Neural progenitor cell (in vitro differentiated cells): ENCODE results near the gene RASL10A. TPM values are rescaled to one million over a fixed set of nuclear protein-coding genes. Genes with fewer than 3 reads are reported as not detected.

Experiments used
- DNase-seq: peaks from one replicate; pipeline ENCODE4 v3.0.0-alpha.2; 2016; ENCODE audit warnings: low spot score
- H2AFZ ChIP-seq: fragments of 200-600 bp; sonication (generic); replicated peaks from 2 replicates; pipeline ENCODE4 v1.6.1; 2016; ENCODE audit warnings: antibody characterized with exemption
- H3F3A ChIP-seq: fragments of 200-600 bp; sonication (generic); 2 replicates; pipeline ENCODE4 v1.6.1; 2016; ENCODE audit warnings: antibody characterized with exemption, low read depth
- H3K27ac ChIP-seq: fragments of 200-600 bp; sonication (generic); 2 replicates; pipeline ENCODE4 v1.5.1; 2016; ENCODE audit warnings: mild to moderate bottlenecking
- H3K27me3 ChIP-seq: fragments of 200-600 bp; sonication (generic); 2 replicates; pipeline ENCODE4 v1.6.1; 2016; ENCODE audit warnings: mild to moderate bottlenecking, moderate library complexity
- H3K36me3 ChIP-seq: fragments of 200-600 bp; sonication (generic); 2 replicates; pipeline ENCODE4 v1.5.1; 2016
- H3K4me1 ChIP-seq: fragments of 200-600 bp; sonication (generic); 2 replicates; pipeline ENCODE4 v1.6.1; 2016; ENCODE audit warnings: mixed run types
- H3K4me2 ChIP-seq: fragments of 200-600 bp; sonication (generic); 2 replicates; pipeline ENCODE4 v1.6.1; 2016
- H3K4me3 ChIP-seq: fragments of 200-600 bp; sonication (generic); 2 replicates; pipeline ENCODE4 v1.5.1; 2016
- H3K79me2 ChIP-seq: fragments of 200-600 bp; sonication (generic); 2 replicates; pipeline ENCODE4 v1.6.1; 2016; ENCODE audit warnings: low read depth
- H3K9ac ChIP-seq: fragments of 200-600 bp; sonication (generic); 2 replicates; pipeline ENCODE4 v1.6.1; 2016
- H3K9me3 ChIP-seq: fragments of 200-600 bp; sonication (generic); 2 replicates; pipeline ENCODE4 v1.5.1; 2016; ENCODE audit warnings: low read depth
- H4K20me1 ChIP-seq: fragments of 200-600 bp; sonication (generic); 2 replicates; pipeline ENCODE4 v1.6.1; 2016; ENCODE audit warnings: low read depth
- H3K27ac Mint-ChIP-seq: 3 replicates; pipeline ENCODE4 v1.8.0; 2021; ENCODE audit warnings: mixed read lengths
- H3K27me3 Mint-ChIP-seq: 2 replicates; pipeline ENCODE4 v1.8.0; 2022; ENCODE audit warnings: low read depth, mild to moderate bottlenecking, inconsistent platforms, moderate library complexity, mixed read lengths; ENCODE audit not compliant: insufficient read depth
- H3K36me3 Mint-ChIP-seq: 3 replicates; pipeline ENCODE4 v1.8.0; 2021; ENCODE audit warnings: mixed read lengths
- H3K4me1 Mint-ChIP-seq: 3 replicates; pipeline ENCODE4 v1.8.0; 2021; ENCODE audit warnings: mixed read lengths
- H3K4me3 Mint-ChIP-seq: 3 replicates; pipeline ENCODE4 v1.8.0; 2021; ENCODE audit warnings: mild to moderate bottlenecking, moderate library complexity, mixed read lengths
- H3K9me3 Mint-ChIP-seq: 3 replicates; pipeline ENCODE4 v1.8.0; 2020; ENCODE audit warnings: mixed read lengths
- EZH2 ChIP-seq: fragments of 200-600 bp; sonication (generic); IDR thresholded peaks from 2 replicates; pipeline ENCODE4 v1.6.1; 2017; ENCODE audit warnings: antibody characterized with exemption, mild to moderate bottlenecking, moderate library complexity
- EZH2phosphoT487 ChIP-seq: fragments of 200-600 bp; sonication (generic); IDR thresholded peaks from 2 replicates; pipeline ENCODE4 v1.6.1; 2017; ENCODE audit warnings: antibody characterized with exemption
- total RNA-seq: library from RNA; depleted of rRNA; stranded (reverse); fragments of >200 nt; gene quantifications from 2 replicates; pipeline ENCODE4 v1.2.3, GENCODE V29; 2015; ENCODE audit warnings: low replicate concordance
- TF ChIP-seq, protein P1 (sequence below): fragments of 200-600 bp; sonication (generic); IDR thresholded peaks from 2 replicates; pipeline ENCODE4 v1.5.1; 2017; ENCODE audit warnings: antibody characterized with exemption, mild to moderate bottlenecking

The RASL10A gene
- total RNA-seq, 1 donor from 2014 or later, result 0.26 TPM

GRCh38 chr22:29314537-29315285, 786 bp downstream of the RASL10A start:
- Mint-ChIP-seq H3K27me3 (peaks cover 36% of the 10 kb centered on the region), H3K4me3 (peak overlapping the region; percentile 72), H3K9me3 (peaks cover 3% of the 10 kb centered on the region), H3K27ac (no peak overlapping the region), H3K36me3 (no peaks in the 10 kb centered on the region), H3K4me1 (peaks cover 33% of the 10 kb centered on the region)
- Histone ChIP-seq H3K79me2 (no peaks in the 10 kb centered on the region), H3F3A (peaks cover 20% of the 10 kb centered on the region), H3K4me1 (peaks cover 11% of the 10 kb centered on the region), H3K4me3 (peak overlapping the region; percentile 50), H3K27me3 (peaks cover 62% of the 10 kb centered on the region), H2AFZ (peak overlapping the region; percentile 79), H3K9me3 (no peaks in the 10 kb centered on the region), H4K20me1 (peaks cover 31% of the 10 kb centered on the region), H3K9ac (no peak overlapping the region), H3K36me3 (no peaks in the 10 kb centered on the region), H3K4me2 (peak overlapping the region; percentile 83), H3K27ac (no peak overlapping the region)
- TF ChIP-seq EZH2phosphoT487 (peak; percentile 84), EZH2 (peak; percentile 84)
- TF ChIP-seq, protein P1, sequence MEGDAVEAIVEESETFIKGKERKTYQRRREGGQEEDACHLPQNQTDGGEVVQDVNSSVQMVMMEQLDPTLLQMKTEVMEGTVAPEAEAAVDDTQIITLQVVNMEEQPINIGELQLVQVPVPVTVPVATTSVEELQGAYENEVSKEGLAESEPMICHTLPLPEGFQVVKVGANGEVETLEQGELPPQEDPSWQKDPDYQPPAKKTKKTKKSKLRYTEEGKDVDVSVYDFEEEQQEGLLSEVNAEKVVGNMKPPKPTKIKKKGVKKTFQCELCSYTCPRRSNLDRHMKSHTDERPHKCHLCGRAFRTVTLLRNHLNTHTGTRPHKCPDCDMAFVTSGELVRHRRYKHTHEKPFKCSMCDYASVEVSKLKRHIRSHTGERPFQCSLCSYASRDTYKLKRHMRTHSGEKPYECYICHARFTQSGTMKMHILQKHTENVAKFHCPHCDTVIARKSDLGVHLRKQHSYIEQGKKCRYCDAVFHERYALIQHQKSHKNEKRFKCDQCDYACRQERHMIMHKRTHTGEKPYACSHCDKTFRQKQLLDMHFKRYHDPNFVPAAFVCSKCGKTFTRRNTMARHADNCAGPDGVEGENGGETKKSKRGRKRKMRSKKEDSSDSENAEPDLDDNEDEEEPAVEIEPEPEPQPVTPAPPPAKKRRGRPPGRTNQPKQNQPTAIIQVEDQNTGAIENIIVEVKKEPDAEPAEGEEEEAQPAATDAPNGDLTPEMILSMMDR, result no peak
- DNase-seq, result peak; percentile 42

GRCh38 chr22:29313576-29314466, 1.7 kb downstream of the RASL10A start:
- Histone ChIP-seq H3K4me1 (peaks cover 11% of the 10 kb centered on the region), H3K36me3 (no peaks in the 10 kb centered on the region), H3K4me2 (peak overlapping the region; percentile 83), H2AFZ (no peak overlapping the region), H3F3A (peaks cover 20% of the 10 kb centered on the region), H3K27ac (no peak overlapping the region), H3K79me2 (no peaks in the 10 kb centered on the region), H3K9me3 (no peaks in the 10 kb centered on the region), H4K20me1 (peaks cover 31% of the 10 kb centered on the region), H3K4me3 (no peak overlapping the region), H3K27me3 (peaks cover 62% of the 10 kb centered on the region), H3K9ac (no peak overlapping the region)
- H3K36me3 Mint-ChIP-seq, result no peaks in the 10 kb centered on the region
- no peak overlapping the region for H3K27ac Mint-ChIP-seq
- TF ChIP-seq EZH2phosphoT487, result no peak
- TF ChIP-seq, protein P1, result no peak
- TF ChIP-seq EZH2, result no peak
- H3K9me3 Mint-ChIP-seq, result peaks cover 3% of the 10 kb centered on the region
- H3K4me3 Mint-ChIP-seq, result peak overlapping the region; percentile 72
- DNase-seq, result peak; percentile 21
- H3K4me1 Mint-ChIP-seq, result peaks cover 37% of the 10 kb centered on the region
- peaks cover 36% of the 10 kb centered on the region for H3K27me3 Mint-ChIP-seq

DNA sequence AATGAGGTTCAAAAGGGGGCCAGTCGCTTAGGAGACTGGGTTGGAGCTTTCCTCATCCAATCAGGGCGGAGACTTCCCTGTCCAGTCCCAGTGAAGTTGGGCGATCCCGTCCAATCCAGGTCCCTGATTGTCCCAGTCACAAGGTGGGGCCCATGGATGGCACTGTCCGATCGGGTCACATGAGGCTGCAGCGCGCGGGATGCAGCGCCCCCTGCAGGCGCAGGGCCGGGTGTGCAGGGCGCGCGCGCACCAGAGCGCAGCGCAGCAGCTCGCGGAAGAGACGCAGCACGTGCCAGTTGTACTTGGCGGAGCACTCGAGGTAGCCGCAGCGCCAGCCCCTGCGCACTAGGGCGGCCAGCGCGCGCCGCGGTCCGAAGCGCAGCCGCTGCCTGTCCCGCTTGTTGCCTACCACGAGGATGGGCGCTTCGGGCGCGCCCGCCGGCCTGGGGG, 2.3 kb downstream of the RASL10A start:
- peaks cover 11% of the 10 kb centered on the region for H3K4me1 ChIP-seq
- H3K9me3 ChIP-seq, result no peaks in the 10 kb centered on the region
- H3K36me3 ChIP-seq, result no peaks in the 10 kb centered on the region
- H3K4me2 ChIP-seq, result no peak overlapping the region
- H3K36me3 Mint-ChIP-seq, result no peaks in the 10 kb centered on the region
- H3K9me3 Mint-ChIP-seq, result peaks cover 3% of the 10 kb centered on the region
- H3K27me3 ChIP-seq, result peaks cover 64% of the 10 kb centered on the region
- TF ChIP-seq EZH2, result no peak
- TF ChIP-seq, protein P1, result peak; percentile 78
- no peak overlapping the region for H2AFZ ChIP-seq
- no peak overlapping the region for H3K4me3 ChIP-seq
- peaks cover 31% of the 10 kb centered on the region for H4K20me1 ChIP-seq
- no peak overlapping the region for H3K27ac ChIP-seq
- H3K27me3 Mint-ChIP-seq, result peaks cover 35% of the 10 kb centered on the region
- no peak overlapping the region for H3K4me3 Mint-ChIP-seq
- peaks cover 42% of the 10 kb centered on the region for H3K4me1 Mint-ChIP-seq
- peaks cover 20% of the 10 kb centered on the region for H3F3A ChIP-seq
- no peaks in the 10 kb centered on the region for H3K79me2 ChIP-seq
- DNase-seq, result peak; percentile 68
- H3K9ac ChIP-seq, result no peak overlapping the region
- H3K27ac Mint-ChIP-seq, result no peak overlapping the region
